Smooth muscle cell (in vitro differentiated cells): ENCODE results near the gene VPS18. TPM values are rescaled to one million over a fixed set of nuclear protein-coding genes. Genes with fewer than 3 reads are reported as not detected.

Experiments
- DNase-seq: peaks from one replicate; lab custom pipeline; 2025; ENCODE audit not compliant: unreplicated experiment; lab: John Stamatoyannopoulos, UW
- H2AFZ ChIP-seq: fragments of 200-600 bp; sonication (generic); 2 replicates; pipeline ENCODE4 v1.6.0; 2016; ENCODE audit warnings: antibody characterized with exemption, low read depth, mild to moderate bottlenecking
- H3F3A ChIP-seq: fragments of 200-600 bp; sonication (generic); 2 replicates; pipeline ENCODE4 v1.6.0; 2017; ENCODE audit warnings: antibody characterized with exemption, low read depth
- H3K27ac ChIP-seq: fragments of 200-600 bp; sonication (generic); 2 replicates; pipeline ENCODE4 v1.5.1; 2016; ENCODE audit warnings: low read depth, mild to moderate bottlenecking
- H3K27me3 ChIP-seq: fragments of 200-600 bp; sonication (generic); 2 replicates; pipeline ENCODE4 v1.6.1; 2016; ENCODE audit warnings: low read depth, mild to moderate bottlenecking
- H3K36me3 ChIP-seq: fragments of 200-600 bp; sonication (generic); 2 replicates; pipeline ENCODE4 v1.5.1; 2016; ENCODE audit warnings: low read depth
- H3K4me1 ChIP-seq: fragments of 200-600 bp; sonication (generic); 2 replicates; pipeline ENCODE4 v1.5.1; 2016; ENCODE audit warnings: low read depth
- H3K4me2 ChIP-seq: fragments of 200-600 bp; sonication (generic); 2 replicates; pipeline ENCODE4 v1.6.0; 2016; ENCODE audit warnings: mild to moderate bottlenecking
- H3K4me3 ChIP-seq: fragments of 200-600 bp; sonication (generic); 2 replicates; pipeline ENCODE4 v1.5.1; 2016; ENCODE audit warnings: mild to moderate bottlenecking
- H3K79me2 ChIP-seq: fragments of 200-600 bp; sonication (generic); 2 replicates; pipeline ENCODE4 v1.6.0; 2016; ENCODE audit warnings: low read depth, mild to moderate bottlenecking
- H3K9ac ChIP-seq: fragments of 200-600 bp; sonication (generic); 2 replicates; pipeline ENCODE4 v1.6.0; 2016; ENCODE audit warnings: low read depth
- H3K9me3 ChIP-seq: fragments of 200-600 bp; sonication (generic); replicated peaks from 2 replicates; pipeline ENCODE4 v1.5.1; 2016; ENCODE audit warnings: low read depth
- H4K20me1 ChIP-seq: fragments of 200-600 bp; sonication (generic); 2 replicates; pipeline ENCODE4 v1.6.0; 2016; ENCODE audit warnings: low read depth
- CTCF ChIP-seq: fragments of 200-600 bp; sonication (generic); IDR thresholded peaks from 2 replicates; pipeline ENCODE4 v1.5.1; 2017; ENCODE audit warnings: borderline replicate concordance, mild to moderate bottlenecking, antibody characterized with exemption; ENCODE audit not compliant: insufficient read depth, poor library complexity, severe bottlenecking
- WGBS: methylation state at CpG from one replicate; pipeline ENCODE4 v1.1.7; 2016; ENCODE audit warnings: low lambda C conversion rate; 5-methylcytosine and 5-hydroxymethylcytosine counted together
- polyA plus RNA-seq: library from polyadenylated mRNA; unstranded; fragments of >200 nt; fragmentation: Nextera tagmentation; extraction: Ambion mirVana; gene quantifications from 2 replicates; pipeline ENCODE4 v1.2.1, GENCODE V29; 2016
- total RNA-seq: library from RNA; depleted of rRNA; stranded (reverse); fragments of >200 nt; gene quantifications from 2 replicates; pipeline ENCODE4 v1.2.3, GENCODE V29; 2014

The VPS18 gene
- total and polyA plus RNA-seq, 2 experiments from 2014 or later = 14.2 to 17.2 TPM

- DNase-seq = no peak
- no peaks in the 10 kb centered on the region for H3K79me2 ChIP-seq
- H3K27ac ChIP-seq = no peak overlapping the region
- 71% methylated on average over 5 of the region's 5 CpGs for WGBS
- H3K4me3 ChIP-seq = no peak overlapping the region
- H3K9me3 ChIP-seq = no peaks in the 10 kb centered on the region
- TF ChIP-seq CTCF = no peak
- no peak overlapping the region for H3K4me2 ChIP-seq
- no peaks in the 10 kb centered on the region for H4K20me1 ChIP-seq
- no peak overlapping the region for H2AFZ ChIP-seq
- no peaks in the 10 kb centered on the region for H3K36me3 ChIP-seq
- no peaks in the 10 kb centered on the region for H3F3A ChIP-seq
- no peak overlapping the region for H3K9ac ChIP-seq
- peaks cover 52% of the 10 kb centered on the region for H3K27me3 ChIP-seq
- peaks cover 13% of the 10 kb centered on the region for H3K4me1 ChIP-seq
Measured at GRCh38 chr15:40921949-40922607, 27.8 kb downstream of the VPS18 start.

DNA sequence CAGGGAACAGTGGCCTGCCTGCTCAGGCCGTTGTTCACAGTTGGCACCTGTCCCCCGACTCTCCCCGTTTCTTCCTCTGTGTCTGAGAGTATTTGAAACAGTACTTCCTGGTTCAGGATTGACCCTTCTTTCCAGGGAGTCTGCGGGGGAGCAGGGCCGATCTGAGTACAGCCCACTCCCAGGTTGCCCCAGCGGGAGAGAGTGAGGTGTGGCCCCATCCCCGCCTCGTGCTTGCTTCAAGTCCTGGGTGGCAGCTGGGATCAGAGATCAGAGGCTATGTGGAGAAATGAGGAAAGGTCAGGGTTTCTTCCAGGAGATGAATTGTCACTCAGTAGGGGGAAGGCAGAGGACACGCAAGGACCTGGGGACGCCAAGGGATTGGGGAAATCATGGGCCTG lies 28.4 kb downstream of the VPS18 start:
- Histone ChIP-seq H3K4me2 (no peak overlapping the region), H3K36me3 (no peaks in the 10 kb centered on the region), H3K4me1 (peaks cover 18% of the 10 kb centered on the region), H3K27ac (no peak overlapping the region), H3F3A (no peaks in the 10 kb centered on the region), H3K4me3 (no peak overlapping the region), H2AFZ (no peak overlapping the region), H3K79me2 (no peaks in the 10 kb centered on the region), H3K9me3 (no peaks in the 10 kb centered on the region), H4K20me1 (no peaks in the 10 kb centered on the region), H3K9ac (no peak overlapping the region), H3K27me3 (peaks cover 57% of the 10 kb centered on the region)
- DNase-seq = no peak
- TF ChIP-seq CTCF = no peak
- 79% methylated on average over 10 of the region's 10 CpGs for WGBS

GRCh38 chr15:40923551-40923950 lies 29.3 kb downstream of the VPS18 start:
- Histone ChIP-seq H3F3A (no peaks in the 10 kb centered on the region), H3K27me3 (peaks cover 66% of the 10 kb centered on the region), H2AFZ (no peak overlapping the region), H3K4me1 (peaks cover 26% of the 10 kb centered on the region), H3K9me3 (no peaks in the 10 kb centered on the region), H3K4me2 (no peak overlapping the region), H4K20me1 (no peaks in the 10 kb centered on the region), H3K79me2 (no peaks in the 10 kb centered on the region), H3K36me3 (no peaks in the 10 kb centered on the region), H3K27ac (no peak overlapping the region), H3K9ac (no peak overlapping the region), H3K4me3 (no peak overlapping the region)
- no peak for DNase-seq
- WGBS = 79% methylated on average over 9 of the region's 9 CpGs
- TF ChIP-seq CTCF = no peak

- peak overlapping the region; percentile 93 for H3K4me2 ChIP-seq
- no peak overlapping the region for H3K27ac ChIP-seq
- peaks cover 44% of the 10 kb centered on the region for H3K4me1 ChIP-seq
- no peaks in the 10 kb centered on the region for H3K79me2 ChIP-seq
- H3K9me3 ChIP-seq = no peaks in the 10 kb centered on the region
- no peak for TF ChIP-seq CTCF
- 10% methylated on average over 28 of the region's 30 CpGs for WGBS
- DNase-seq = no peak
- peaks cover 7% of the 10 kb centered on the region for H4K20me1 ChIP-seq
- H3K4me3 ChIP-seq = no peak overlapping the region
- no peaks in the 10 kb centered on the region for H3F3A ChIP-seq
- no peak overlapping the region for H2AFZ ChIP-seq
- peaks cover 86% of the 10 kb centered on the region for H3K27me3 ChIP-seq
- no peak overlapping the region for H3K9ac ChIP-seq
- no peaks in the 10 kb centered on the region for H3K36me3 ChIP-seq
Measured at GRCh38 chr15:40925495-40925862, 31.2 kb downstream of the VPS18 start.
